Diencephalon (tissue), 1 donor: ENCODE measurements around the gene SMNDC1. TPM values are rescaled to one million over a fixed set of nuclear protein-coding genes. Genes with fewer than 3 reads are reported as not detected.

Source experiments
- total RNA-seq: library from RNA; depleted of rRNA; stranded (reverse); fragments of >200 nt; gene quantifications from one replicate; pipeline ENCODE4 v1.2.3, GENCODE V29; 2014

SMNDC1 gene
- 13.8 TPM for total RNA-seq

DNA sequence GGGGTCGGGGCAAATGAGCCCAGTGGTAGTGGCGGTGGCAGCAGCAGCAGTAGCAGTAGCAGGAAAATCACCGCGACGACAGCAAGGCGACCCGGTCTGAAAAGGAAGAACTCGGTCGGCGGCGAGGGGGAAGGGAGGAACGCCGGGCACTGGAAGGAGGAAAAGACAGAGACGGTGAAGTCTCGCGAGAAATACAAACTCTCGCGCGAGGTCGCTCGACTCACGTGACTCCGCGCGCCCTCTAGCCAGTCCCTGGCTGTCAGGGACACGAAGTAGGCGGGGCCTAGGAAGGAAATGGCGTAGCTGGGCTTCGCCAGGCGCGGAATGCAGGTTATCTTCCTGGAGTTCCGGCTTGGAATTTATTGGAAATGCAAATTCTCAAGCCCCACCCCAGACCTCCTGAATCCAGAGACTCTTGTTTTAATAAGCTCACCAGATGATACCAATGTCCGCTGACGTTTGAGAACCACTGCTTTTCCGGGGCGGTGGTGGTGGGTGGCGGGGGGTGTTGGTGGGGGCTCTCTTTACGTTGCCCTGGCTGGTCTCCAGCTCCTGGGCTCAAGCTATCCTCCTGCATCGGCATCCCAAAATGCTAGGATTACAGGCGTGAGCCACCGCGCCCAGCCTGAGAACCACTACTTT is at the start of gene SMNDC1:
Gene SMNDC1, minus strand, starts transcription at position 141 of the 642 bp plus-strand sequence. CDS start 1,333 bp downstream, outside the sequence.

Other genes starting within 250 kb of the SMNDC1 start
- 52.4 TPM for gene MXI1, start 97.3 kb downstream of the SMNDC1 start, total RNA-seq
- gene DUSP5, start 193.0 kb upstream of the SMNDC1 start, total RNA-seq, result 3.7 TPM